ENCODE measurements around the gene PLEKHH3. TPM values are rescaled to one million over a fixed set of nuclear protein-coding genes. Genes with fewer than 3 reads are reported as not detected.
A peak's percentile ranks its signal among the peaks of the same experiment; 100 is the strongest.
"Not testable (repeated sequence)": the region's sequence is repeated elsewhere in the genome, so short reads cannot be mapped to it uniquely, and the experiment has no call there.

The PLEKHH3 gene
- total and polyA plus RNA-seq, 12 donors = 1.8 to 73.2 (median 46.6) TPM

GRCh38 chr17:42667088-42667951 is 9.5 kb downstream of the PLEKHH3 start:
- peak in 1 of 2 donors; percentile 23 for TF ChIP-seq POLR2A (IDR thresholded peaks at IDR 0.05)
- TF ChIP-seq CTCF (IDR thresholded peaks at IDR 0.05) = no peak
- no peaks in the 10 kb centered on the region for H3K27me3 ChIP-seq
- H3K4me3 ChIP-seq = no peak overlapping the region
- peak overlapping the region; percentile 53 to 86 (median 72) for H3K27ac ChIP-seq
- peaks cover 0 to 88% of the 10 kb centered on the region in 2 donors for H3K36me3 ChIP-seq (replicated peaks in 1 of 2)
- peaks cover 15 to 31% of the 10 kb centered on the region in 2 donors for H3K4me1 ChIP-seq (replicated peaks in 1 of 2)
- 29 to 45% (median 36%) methylated on average over 5 to 7 of the region's 7 CpGs for WGBS, 4 donors
- peak; percentile 78 to 95 (median 92) for DNase-seq
- H3K9me3 ChIP-seq (replicated peaks in 1 of 3) = no peaks in the 10 kb centered on the region
- intact Hi-C loops (cut with DNase I) = no loop called here

- DNase-seq; H3K27me3 ChIP-seq; H3K4me3 ChIP-seq; H3K9me3 ChIP-seq (replicated peaks in 1 of 3); intact Hi-C loops (cut with DNase I): not testable (repeated sequence)
- Histone ChIP-seq H3K36me3 (replicated peaks in 1 of 2) (peaks cover 0 to 85% of the 10 kb centered on the region in 2 donors), H3K4me1 (replicated peaks in 1 of 2) (peaks cover 15 to 35% of the 10 kb centered on the region in 2 donors), H3K27ac (peak overlapping the region in 2 of 5 donors; percentile 86)
- 86 to 91% (median 90%) methylated on average over 7 to 13 of the region's 16 CpGs for WGBS, 4 donors
These were observed 10.7 kb downstream of the PLEKHH3 start for GRCh38 chr17:42666126-42666525.

GRCh38 chr17:42665581-42666001 is 11.2 kb downstream of the PLEKHH3 start:
- Histone ChIP-seq H3K9me3 (replicated peaks in 1 of 3) (no peaks in the 10 kb centered on the region), H3K4me3 (no peak overlapping the region), H3K27ac (peak overlapping the region in 1 of 5 donors; percentile 20), H3K27me3 (no peaks in the 10 kb centered on the region), H3K4me1 (replicated peaks in 1 of 2) (peaks cover 19 to 41% of the 10 kb centered on the region in 2 donors), H3K36me3 (replicated peaks in 1 of 2) (peaks cover 0 to 80% of the 10 kb centered on the region in 2 donors)
- WGBS, 4 donors = 86 to 94% (median 89%) methylated on average over 12 to 14 of the region's 14 CpGs
- intact Hi-C loops (cut with DNase I) = no loop called here
- no peak for DNase-seq
- TF ChIP-seq POLR2A (IDR thresholded peaks at IDR 0.05) (no peak), CTCF (IDR thresholded peaks at IDR 0.05) (no peak)

- Histone ChIP-seq H3K4me3 (no peak overlapping the region), H3K9me3 (replicated peaks in 1 of 3) (no peaks in the 10 kb centered on the region), H3K27ac (peak overlapping the region in 3 of 5 donors; percentile 5 to 43 (median 29)), H3K4me1 (replicated peaks in 1 of 2) (peaks cover 13 to 26% of the 10 kb centered on the region in 2 donors), H3K27me3 (no peaks in the 10 kb centered on the region), H3K36me3 (replicated peaks in 1 of 2) (peaks cover 0 to 44% of the 10 kb centered on the region in 2 donors)
- DNase-seq = peak in 2 of 7 donors; percentile 48 to 53
- no peak for TF ChIP-seq CTCF (IDR thresholded peaks at IDR 0.05)
- TF ChIP-seq POLR2A (IDR thresholded peaks at IDR 0.05) = no peak
- intact Hi-C loops (cut with DNase I) = no loop called here
- 37 to 46% (median 44%) methylated on average over 7 of the region's 7 CpGs for WGBS, 4 donors
These were observed 16.0 kb downstream of the PLEKHH3 start for GRCh38 chr17:42660692-42661345.

GRCh38 chr17:42659932-42660274 is 16.9 kb downstream of the PLEKHH3 start:
- H3K9me3 ChIP-seq (replicated peaks in 1 of 3); DNase-seq; H3K27me3 ChIP-seq; intact Hi-C loops (cut with DNase I): not testable (repeated sequence)
- H3K4me3 ChIP-seq = peak overlapping the region in 2 of 4 donors; percentile 48 to 71
- peak overlapping the region in 3 of 5 donors; percentile 79 to 89 (median 86) for H3K27ac ChIP-seq
- peaks cover 13 to 26% of the 10 kb centered on the region in 2 donors for H3K4me1 ChIP-seq (replicated peaks in 1 of 2)
- 88 to 93% methylated on average over 1 of the region's 14 CpGs; no CpG with 5 or more reads in 2 of the 4 donors for WGBS, 4 donors
- peaks cover 0 to 35% of the 10 kb centered on the region in 2 donors for H3K36me3 ChIP-seq (replicated peaks in 1 of 2)
